Large intestine (tissue), 3 donors: ENCODE measurements around the gene NEK6. TPM values are rescaled to one million over a fixed set of nuclear protein-coding genes. Genes with fewer than 3 reads are reported as not detected.

Source experiments
- DNase-seq, 2 donors: peaks; one replicate each; pipeline versions ENCODE4 v3.0.0 to v3.0.0-alpha.2; 2013
- H3K27ac ChIP-seq: one replicate; pipeline ENCODE4 v1.5.1; 2013; ENCODE audit warnings: low read length
- H3K27me3 ChIP-seq: 2 replicates; pipeline ENCODE4 v1.6.1; 2013; ENCODE audit warnings: low read length; ENCODE audit not compliant: control insufficient read depth, insufficient read depth
- H3K36me3 ChIP-seq: 2 replicates; pipeline ENCODE4 v1.6.1; 2013; ENCODE audit warnings: low read length; ENCODE audit not compliant: control insufficient read depth, insufficient read depth
- H3K4me1 ChIP-seq: one replicate; pipeline ENCODE4 v1.6.1; 2013; ENCODE audit warnings: low read length; ENCODE audit not compliant: control insufficient read depth, insufficient read depth
- H3K4me3 ChIP-seq: one replicate; pipeline ENCODE4 v1.5.1; 2013; ENCODE audit warnings: low read length
- H3K9me3 ChIP-seq: one replicate; pipeline ENCODE4 v1.6.1; 2013; ENCODE audit warnings: mild to moderate bottlenecking, low read depth, low read length, moderate library complexity; ENCODE audit not compliant: control insufficient read depth
- WGBS: methylation state at CpG from one replicate; pipeline ENCODE4 v1.1.5; 2013; ENCODE audit warnings: low lambda C conversion rate; ENCODE audit not compliant: insufficient coverage; 5-methylcytosine and 5-hydroxymethylcytosine counted together
- polyA plus RNA-seq: library from polyadenylated mRNA; unstranded; fragments of 120-200 nt; gene quantifications from one replicate; pipeline ENCODE4 v1.2.1, GENCODE V29; 2013

The NEK6 gene
- polyA plus RNA-seq, 1 donor: 28.2 TPM

GRCh38 chr9:124343533-124344290, 86.0 kb downstream of the NEK6 start:
- DNase-seq: no peak
- Histone ChIP-seq H3K27ac (no peak overlapping the region), H3K4me1 (peaks cover 4% of the 10 kb centered on the region), H3K4me3 (no peak overlapping the region), H3K9me3 (no peaks in the 10 kb centered on the region), H3K36me3 (peaks cover 68% of the 10 kb centered on the region), H3K27me3 (no peaks in the 10 kb centered on the region)
- WGBS: no CpG with 5 or more reads among the region's 23 CpGs

GRCh38 chr9:124344291-124345050, 86.7 kb downstream of the NEK6 start:
- no CpG with 5 or more reads among the region's 29 CpGs for WGBS
- H3K27ac ChIP-seq: no peak overlapping the region
- peaks cover 4% of the 10 kb centered on the region for H3K4me1 ChIP-seq
- no peak overlapping the region for H3K4me3 ChIP-seq
- DNase-seq: no peak
- H3K36me3 ChIP-seq: peaks cover 75% of the 10 kb centered on the region
- H3K27me3 ChIP-seq: no peaks in the 10 kb centered on the region
- no peaks in the 10 kb centered on the region for H3K9me3 ChIP-seq

GRCh38 chr9:124345063-124345462, 87.3 kb downstream of the NEK6 start:
- H3K4me1 ChIP-seq: peaks cover 4% of the 10 kb centered on the region
- H3K36me3 ChIP-seq: peaks cover 75% of the 10 kb centered on the region
- no peaks in the 10 kb centered on the region for H3K27me3 ChIP-seq
- H3K27ac ChIP-seq: no peak overlapping the region
- H3K4me3 ChIP-seq: no peak overlapping the region
- no peaks in the 10 kb centered on the region for H3K9me3 ChIP-seq
- no peak for DNase-seq
- no CpG with 5 or more reads among the region's 14 CpGs for WGBS

- Histone ChIP-seq H3K4me3 (no peak overlapping the region), H3K9me3 (no peaks in the 10 kb centered on the region), H3K4me1 (peaks cover 4% of the 10 kb centered on the region), H3K36me3 (peaks cover 79% of the 10 kb centered on the region), H3K27me3 (no peaks in the 10 kb centered on the region), H3K27ac (no peak overlapping the region)
- no peak for DNase-seq
- WGBS: no CpG with 5 or more reads among the region's 9 CpGs
Measured at GRCh38 chr9:124345751-124346281, 88.1 kb downstream of the NEK6 start.

DNA sequence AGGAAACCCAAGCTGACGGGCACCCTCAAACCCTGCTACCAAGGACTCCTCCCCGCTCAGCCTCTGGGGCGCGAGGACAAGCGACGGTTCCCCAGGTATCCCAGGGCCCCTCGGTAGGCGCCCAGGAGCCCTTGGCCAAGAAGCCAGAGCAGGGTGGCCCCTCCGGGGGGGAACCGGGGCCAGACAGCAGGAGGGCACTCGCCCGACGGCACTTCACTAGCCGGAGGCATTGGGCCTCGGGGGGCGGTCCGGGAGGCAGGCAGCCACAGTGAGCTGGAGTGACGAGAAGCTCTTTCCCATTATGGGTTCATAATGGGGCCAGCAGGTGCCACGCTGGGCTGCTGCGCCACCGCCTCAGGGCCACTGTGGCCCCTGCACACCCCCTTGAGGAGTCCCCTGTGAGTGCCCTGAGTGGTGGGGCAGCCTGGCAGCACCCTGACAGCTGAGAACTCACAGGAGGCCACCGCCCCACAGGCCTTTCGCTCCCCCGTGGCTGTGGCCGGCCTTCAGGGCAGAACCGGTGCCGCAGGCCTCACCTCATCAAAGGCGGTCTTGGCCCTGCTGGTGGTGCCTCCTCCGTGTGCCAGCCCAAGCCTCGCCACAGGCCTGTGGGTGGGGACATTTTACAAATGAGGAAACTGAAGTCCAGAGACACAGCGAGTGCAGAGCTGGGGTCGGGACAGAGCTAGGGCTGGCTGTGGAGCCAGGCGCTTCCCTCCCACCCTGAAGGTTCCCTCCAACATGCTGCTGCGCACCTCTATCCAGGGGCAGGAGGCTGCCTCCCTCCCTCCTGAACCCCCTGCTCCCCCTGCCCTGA, 88.8 kb downstream of the NEK6 start:
- H3K27ac ChIP-seq: no peak overlapping the region
- no peak for DNase-seq
- H3K9me3 ChIP-seq: no peaks in the 10 kb centered on the region
- H3K4me1 ChIP-seq: peaks cover 4% of the 10 kb centered on the region
- WGBS: no CpG with 5 or more reads among the region's 34 CpGs
- no peak overlapping the region for H3K4me3 ChIP-seq
- H3K36me3 ChIP-seq: peaks cover 85% of the 10 kb centered on the region
- no peaks in the 10 kb centered on the region for H3K27me3 ChIP-seq

DNA sequence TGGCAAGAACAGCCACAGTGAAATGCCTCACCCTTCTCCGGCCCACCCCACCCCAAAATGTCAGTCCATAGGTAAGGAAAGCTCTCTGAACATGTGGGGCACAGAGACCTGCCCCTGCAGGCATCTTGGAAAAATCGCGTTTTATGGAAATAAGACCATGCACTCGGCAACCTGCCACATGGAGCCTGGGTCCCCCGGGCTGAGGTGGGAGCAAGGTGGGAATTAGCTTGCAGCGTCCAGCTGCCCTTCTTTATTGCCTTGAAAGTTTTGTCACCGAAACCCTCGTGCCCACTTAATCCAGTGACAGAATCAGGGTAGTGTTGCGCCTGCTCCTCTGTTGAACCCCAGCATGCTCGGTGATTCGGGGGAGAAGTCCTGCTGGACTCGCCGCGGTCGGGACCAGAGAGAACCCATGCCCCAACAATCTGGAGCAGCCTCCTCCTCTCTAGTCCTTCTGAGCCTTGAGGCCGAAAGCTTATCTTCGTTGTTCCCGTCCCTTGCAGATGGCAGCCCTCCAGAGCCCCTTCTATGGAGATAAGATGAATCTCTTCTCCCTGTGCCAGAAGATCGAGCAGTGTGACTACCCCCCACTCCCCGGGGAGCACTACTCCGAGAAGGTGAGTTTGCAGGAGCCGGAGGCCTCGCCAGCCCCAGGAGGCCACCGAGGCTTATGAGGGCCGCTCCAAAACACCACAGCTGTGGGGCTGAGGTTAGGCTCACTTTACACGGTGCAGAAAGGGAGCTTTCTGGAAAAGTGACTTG, 89.6 kb downstream of the NEK6 start:
- Histone ChIP-seq H3K4me1 (peaks cover 4% of the 10 kb centered on the region), H3K27me3 (no peaks in the 10 kb centered on the region), H3K27ac (no peak overlapping the region), H3K36me3 (peaks cover 86% of the 10 kb centered on the region), H3K9me3 (no peaks in the 10 kb centered on the region), H3K4me3 (no peak overlapping the region)
- 70% methylated on average over 2 of the region's 26 CpGs for WGBS
- DNase-seq: no peak

DNA sequence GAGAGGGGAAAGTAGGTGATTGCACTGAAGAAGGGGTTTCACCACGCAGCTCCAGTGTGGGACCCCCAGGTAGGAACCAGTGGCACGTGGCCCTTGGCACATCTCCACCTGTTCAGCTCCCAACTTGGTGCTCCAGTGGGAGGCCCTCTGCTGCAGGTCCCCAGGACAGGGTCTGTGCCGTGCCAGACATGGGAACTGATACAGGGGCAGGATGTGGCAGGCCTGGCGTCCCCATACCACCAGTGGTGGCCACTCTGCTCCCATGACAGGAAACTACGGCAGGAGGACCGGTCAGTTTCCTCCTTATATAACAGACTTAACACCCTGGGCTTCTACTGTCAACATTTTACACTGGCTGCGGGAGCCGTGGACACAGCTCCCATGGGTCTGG, 90.2 kb downstream of the NEK6 start:
- Histone ChIP-seq H3K4me3 (no peak overlapping the region), H3K9me3 (no peaks in the 10 kb centered on the region), H3K36me3 (peaks cover 89% of the 10 kb centered on the region), H3K27ac (no peak overlapping the region), H3K27me3 (no peaks in the 10 kb centered on the region), H3K4me1 (peaks cover 4% of the 10 kb centered on the region)
- no peak for DNase-seq
- WGBS: no CpG with 5 or more reads among the region's 8 CpGs

GRCh38 chr9:124348363-124348762, 90.6 kb downstream of the NEK6 start:
- Histone ChIP-seq H3K4me1 (peaks cover 1% of the 10 kb centered on the region), H3K9me3 (no peaks in the 10 kb centered on the region), H3K27me3 (no peaks in the 10 kb centered on the region), H3K36me3 (peaks cover 93% of the 10 kb centered on the region), H3K4me3 (no peak overlapping the region), H3K27ac (no peak overlapping the region)
- no peak for DNase-seq
- no CpG with 5 or more reads among the region's 3 CpGs for WGBS

DNA sequence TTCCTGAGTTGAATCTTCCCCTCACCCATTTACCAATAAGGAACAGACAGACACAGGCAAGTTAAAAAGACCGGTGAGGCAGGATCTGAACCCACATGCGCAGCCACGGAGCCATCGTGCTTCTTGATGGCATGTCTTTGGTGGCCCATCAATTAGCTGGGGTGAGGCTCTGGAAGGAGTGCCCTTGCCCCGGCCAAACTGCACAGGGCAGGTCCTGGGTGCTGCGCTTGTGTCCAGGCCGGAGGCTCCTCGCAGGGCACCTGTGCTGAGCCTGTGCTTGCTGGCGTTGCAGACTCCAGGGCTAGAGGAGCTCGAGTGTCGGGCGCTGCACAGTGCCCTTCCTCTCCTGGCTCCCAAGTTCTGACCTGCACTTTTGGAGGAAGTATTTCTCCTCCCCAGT, 91.1 kb downstream of the NEK6 start:
- H3K4me3 ChIP-seq: no peak overlapping the region
- no peaks in the 10 kb centered on the region for H3K9me3 ChIP-seq
- no CpG with 5 or more reads among the region's 12 CpGs for WGBS
- DNase-seq: no peak
- H3K36me3 ChIP-seq: peaks cover 97% of the 10 kb centered on the region
- H3K27me3 ChIP-seq: no peaks in the 10 kb centered on the region
- no peak overlapping the region for H3K27ac ChIP-seq
- no peaks in the 10 kb centered on the region for H3K4me1 ChIP-seq
